GM12872 (cell line): ENCODE results near the gene NAA16.

ENCODE experiments used
- CTCF ChIP-seq: IDR thresholded peaks from 3 replicates; pipeline ENCODE4 v1.5.1; 2011; ENCODE audit warnings: low read depth, mild to moderate bottlenecking, low read length, moderate library complexity; ENCODE audit not compliant: insufficient read depth

NAA16 gene

DNA sequence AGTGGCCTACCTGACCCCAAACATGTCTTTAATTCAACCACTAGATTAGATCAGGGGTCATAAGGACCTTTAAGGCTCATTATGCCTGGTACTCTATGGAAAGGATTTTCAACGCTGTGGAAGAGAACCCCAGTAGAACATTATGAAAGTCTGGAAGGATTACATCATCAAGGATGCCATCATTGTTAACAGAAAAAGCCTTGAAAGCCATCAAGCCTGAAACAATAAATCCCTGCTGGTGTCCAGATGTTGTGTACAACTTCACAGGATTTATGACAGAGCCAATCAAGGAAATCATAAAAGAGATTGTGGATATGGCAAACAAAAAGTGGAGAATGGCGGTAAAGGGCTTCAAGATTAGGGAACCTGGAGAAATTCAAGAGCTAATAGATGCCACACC lies 59.7 kb downstream of the NAA16 start:
- TF ChIP-seq CTCF: no peak

DNA sequence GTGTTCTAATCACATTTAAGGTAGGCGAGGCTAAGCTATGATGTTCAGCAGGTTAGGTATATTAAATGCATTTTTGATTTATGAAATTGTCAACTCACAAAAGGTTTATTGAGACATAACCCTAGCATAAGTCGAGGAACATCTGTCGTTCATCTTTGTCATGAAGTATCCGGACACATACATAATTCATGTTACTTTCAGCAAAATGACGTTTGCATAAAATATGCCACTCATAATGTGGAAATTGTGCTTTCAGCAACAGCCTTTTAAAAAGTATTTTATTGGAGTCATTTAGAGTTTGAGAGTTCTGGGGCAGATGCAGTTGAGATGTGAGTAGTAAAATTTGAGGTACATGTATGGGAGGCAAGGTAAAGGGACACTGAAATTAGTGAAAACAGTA lies 66.4 kb downstream of the NAA16 start:
- no peak for TF ChIP-seq CTCF

DNA sequence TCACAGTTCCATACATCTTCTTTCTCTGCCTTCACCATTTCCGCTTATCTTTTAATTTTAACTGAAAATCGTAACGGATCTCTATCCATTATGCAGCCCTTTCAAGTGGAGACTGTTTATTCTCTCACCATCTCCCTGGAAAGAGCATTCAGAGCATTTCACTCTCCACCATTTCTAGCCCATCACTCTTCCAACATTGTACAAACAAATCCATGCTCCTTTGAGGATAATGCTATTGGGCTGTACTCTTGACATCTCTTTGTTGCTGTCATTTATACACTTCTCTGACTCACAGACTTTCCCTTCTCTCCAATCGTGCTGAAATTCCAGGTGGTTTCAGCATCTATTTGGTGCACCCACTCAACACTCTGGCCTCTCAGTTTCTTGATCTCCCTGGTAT lies 71.4 kb downstream of the NAA16 start:
- no peak for TF ChIP-seq CTCF

DNA sequence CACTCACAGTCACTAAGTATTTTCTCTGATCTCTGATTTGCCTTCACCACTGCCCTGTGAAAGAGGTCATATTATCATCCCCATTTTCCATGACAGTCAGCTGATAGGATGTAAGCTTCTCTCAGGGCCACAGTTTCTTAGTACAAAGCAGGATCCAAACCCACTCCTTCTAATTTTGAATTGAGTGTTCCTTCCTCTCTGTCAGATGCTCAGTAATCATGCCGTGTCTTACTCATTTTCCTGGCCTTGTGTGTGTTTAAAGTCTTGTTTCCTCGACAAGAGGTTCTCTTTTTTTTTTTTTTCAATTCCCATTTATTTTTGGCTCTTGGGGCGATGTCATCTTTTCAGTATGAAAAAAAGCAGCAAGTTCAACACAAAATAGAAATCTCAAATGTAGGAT lies 72.3 kb downstream of the NAA16 start:
- TF ChIP-seq CTCF: no peak

DNA sequence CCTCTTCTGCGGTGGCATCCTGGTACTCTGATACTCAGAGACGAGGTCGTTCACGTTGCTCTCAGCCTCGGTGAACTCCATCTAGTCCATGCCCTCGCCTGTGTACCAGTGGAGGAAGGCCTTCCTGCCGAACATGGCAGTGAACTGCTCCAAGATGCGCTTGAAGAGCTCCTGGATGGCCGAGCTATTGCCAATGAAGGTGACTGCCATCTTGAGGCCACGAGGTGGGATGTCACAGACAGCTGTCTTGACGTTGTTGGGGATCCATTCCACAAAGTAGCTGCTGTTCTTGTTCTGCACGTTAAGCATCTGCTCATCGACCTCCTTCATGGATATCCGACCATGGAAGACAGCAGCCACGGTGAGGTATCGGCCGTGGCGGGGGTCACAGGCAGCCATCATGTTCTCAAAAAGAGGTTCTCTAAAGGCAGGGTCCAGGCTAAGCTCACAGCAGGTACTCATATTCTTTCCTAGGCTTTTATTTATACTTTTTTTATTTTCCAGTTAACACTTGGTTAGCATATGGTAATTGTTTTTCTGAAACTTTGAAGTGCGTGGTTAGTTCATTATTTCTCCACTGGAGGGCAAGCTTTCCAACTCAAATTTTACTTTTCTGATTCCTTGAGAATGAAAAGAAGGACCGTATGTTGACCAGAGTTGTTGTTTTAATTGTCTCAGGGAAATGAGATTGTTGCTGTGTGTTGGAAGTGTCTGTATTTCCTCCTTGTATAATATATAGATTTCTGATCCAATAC lies 73.9 kb downstream of the NAA16 start:
- peak; percentile 35; the same call in 1 of the 3 replicates for TF ChIP-seq CTCF

DNA sequence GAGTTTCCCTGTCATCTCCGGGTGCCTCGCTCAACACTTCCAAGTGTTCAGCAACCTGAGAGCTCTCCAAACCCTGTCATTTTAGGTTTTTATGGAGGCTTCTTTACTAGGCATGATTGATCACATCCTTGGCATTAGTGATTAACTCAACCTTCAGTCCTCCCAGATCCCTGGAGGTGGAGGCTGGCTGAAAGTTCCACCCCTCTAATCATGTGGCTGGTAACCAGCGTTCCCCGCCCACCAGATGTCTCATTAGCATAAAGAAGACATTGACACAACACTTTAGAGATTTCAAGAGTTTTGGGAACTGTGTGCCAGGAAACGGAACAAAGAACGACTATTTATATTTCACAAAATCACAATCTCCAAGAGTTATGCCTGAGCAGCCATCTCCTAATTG lies 75.1 kb downstream of the NAA16 start:
- no peak for TF ChIP-seq CTCF

- no peak for TF ChIP-seq CTCF
Measured at GRCh38 chr13:41387576-41387975, 76.5 kb downstream of the NAA16 start.
